ENCODE results near the gene NAXE.

DNA sequence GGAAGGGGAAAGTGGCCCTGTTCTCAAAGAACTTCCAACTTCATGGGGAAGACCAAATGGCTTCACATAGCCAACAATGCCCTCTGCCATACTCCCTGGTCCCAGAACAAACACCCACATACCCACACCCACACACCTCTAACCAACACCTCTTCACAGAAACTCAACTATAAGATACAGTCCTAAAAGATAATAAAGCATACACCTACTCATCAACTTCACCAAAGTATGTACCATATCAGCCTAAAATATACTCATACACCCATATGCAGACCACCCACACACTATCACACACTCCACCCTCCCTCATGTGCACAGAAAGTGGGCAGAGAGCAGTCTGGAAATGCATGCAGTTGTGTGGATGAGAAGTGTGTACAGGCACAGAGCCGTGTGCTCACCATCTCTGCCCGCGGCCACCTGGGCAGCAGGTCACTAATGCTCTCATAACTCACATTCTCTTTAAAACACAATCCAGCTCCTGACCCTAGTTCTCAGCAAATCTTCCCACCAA, 46.9 kb upstream of the NAXE start:
- no peak for TF ChIP-seq EZH2 (optimal IDR thresholded peaks at IDR 0.05; ENCODE audit: low read depth, low read length)
- TF ChIP-seq, protein P1, sequence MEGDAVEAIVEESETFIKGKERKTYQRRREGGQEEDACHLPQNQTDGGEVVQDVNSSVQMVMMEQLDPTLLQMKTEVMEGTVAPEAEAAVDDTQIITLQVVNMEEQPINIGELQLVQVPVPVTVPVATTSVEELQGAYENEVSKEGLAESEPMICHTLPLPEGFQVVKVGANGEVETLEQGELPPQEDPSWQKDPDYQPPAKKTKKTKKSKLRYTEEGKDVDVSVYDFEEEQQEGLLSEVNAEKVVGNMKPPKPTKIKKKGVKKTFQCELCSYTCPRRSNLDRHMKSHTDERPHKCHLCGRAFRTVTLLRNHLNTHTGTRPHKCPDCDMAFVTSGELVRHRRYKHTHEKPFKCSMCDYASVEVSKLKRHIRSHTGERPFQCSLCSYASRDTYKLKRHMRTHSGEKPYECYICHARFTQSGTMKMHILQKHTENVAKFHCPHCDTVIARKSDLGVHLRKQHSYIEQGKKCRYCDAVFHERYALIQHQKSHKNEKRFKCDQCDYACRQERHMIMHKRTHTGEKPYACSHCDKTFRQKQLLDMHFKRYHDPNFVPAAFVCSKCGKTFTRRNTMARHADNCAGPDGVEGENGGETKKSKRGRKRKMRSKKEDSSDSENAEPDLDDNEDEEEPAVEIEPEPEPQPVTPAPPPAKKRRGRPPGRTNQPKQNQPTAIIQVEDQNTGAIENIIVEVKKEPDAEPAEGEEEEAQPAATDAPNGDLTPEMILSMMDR (IDR thresholded peaks at IDR 0.05; ENCODE audit: low read length), result no peak
- no peak for TF ChIP-seq EZH2phosphoT487 (IDR thresholded peaks at IDR 0.05; ENCODE audit: low read length)

Data from MM.1S (cell line).